Measurements from ENCODE around the gene CTPS2.

CTPS2 gene

GRCh38 chrX:16559206-16559619 is 153.3 kb downstream of the CTPS2 start:
- DNase-seq (ENCODE audit: low spot score), result no peak

GRCh38 chrX:16558489-16558888 is 154.0 kb downstream of the CTPS2 start:
- no peak for DNase-seq (ENCODE audit: low spot score)

- no peak for DNase-seq (ENCODE audit: low spot score)
These were observed 159.9 kb downstream of the CTPS2 start for GRCh38 chrX:16552546-16552945.

GRCh38 chrX:16547644-16548043 is 164.8 kb downstream of the CTPS2 start:
- DNase-seq (ENCODE audit: low spot score), result no peak

GRCh38 chrX:16544969-16545368 is 167.5 kb downstream of the CTPS2 start:
- DNase-seq (ENCODE audit: low spot score), result no peak

Data from kidney capillary endothelial cell (primary cell).